DMS153 treated with DMSO at 0.1 percent for 48 hours (cell line): ENCODE measurements around the gene SLAMF7.

ENCODE experiments used
- DNase-seq: peaks from one replicate; lab custom pipeline; 2025; ENCODE audit not compliant: unreplicated experiment; lab: John Stamatoyannopoulos, UW

SLAMF7 gene

DNA sequence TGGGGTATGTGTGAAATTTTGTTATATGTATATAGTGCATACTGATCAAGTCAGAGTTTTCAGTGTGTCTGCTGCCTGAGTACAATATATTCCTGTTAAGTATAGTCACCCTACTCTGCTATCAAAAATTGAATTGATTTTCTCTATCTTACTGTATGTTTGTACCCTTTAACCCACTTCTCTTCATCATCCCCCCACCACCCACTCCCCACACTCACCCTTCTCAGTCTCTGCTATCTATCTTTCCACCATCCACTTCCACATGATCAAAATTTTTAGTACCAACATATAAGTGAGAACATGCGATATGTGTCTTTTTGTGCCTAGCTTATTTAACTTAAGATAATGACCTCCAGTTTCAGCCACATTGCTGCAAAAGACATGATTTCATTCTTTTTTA lies 61.1 kb downstream of the SLAMF7 start:
- DNase-seq, result no peak

DNA sequence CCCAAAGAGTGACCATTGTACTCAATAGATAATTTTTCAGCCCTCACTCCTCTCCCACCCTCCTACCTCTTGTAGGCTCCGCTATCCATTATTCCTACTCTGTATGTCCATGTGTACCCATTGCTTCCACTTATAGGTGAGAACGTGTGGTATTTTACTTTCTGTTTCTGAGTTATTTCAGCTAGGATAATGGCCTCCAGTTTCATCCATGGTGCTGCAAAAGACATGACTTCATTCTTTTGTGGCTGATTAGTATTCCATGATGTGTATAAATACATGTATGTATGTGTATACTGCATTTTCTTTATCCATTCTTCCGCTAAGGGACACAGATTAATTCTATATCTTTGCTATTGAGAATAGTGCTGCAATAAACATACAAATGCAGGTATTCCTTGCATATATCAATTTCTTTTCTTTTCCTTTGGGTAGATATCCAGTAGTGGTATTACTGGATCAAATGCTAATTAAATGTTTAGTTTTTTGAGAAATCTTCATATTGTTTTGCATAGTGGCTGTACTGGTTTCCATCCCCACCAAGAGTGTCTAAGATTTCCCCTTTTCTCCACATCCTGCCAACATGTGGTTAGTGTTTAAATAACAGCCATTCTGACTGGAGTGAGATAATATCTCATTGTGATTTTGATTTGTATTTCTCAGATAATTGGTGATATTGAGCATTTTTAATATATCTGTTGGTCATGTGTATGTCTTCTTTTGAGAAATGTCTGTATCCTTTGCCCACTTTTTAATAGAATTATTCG lies 61.8 kb downstream of the SLAMF7 start:
- no peak for DNase-seq

DNA sequence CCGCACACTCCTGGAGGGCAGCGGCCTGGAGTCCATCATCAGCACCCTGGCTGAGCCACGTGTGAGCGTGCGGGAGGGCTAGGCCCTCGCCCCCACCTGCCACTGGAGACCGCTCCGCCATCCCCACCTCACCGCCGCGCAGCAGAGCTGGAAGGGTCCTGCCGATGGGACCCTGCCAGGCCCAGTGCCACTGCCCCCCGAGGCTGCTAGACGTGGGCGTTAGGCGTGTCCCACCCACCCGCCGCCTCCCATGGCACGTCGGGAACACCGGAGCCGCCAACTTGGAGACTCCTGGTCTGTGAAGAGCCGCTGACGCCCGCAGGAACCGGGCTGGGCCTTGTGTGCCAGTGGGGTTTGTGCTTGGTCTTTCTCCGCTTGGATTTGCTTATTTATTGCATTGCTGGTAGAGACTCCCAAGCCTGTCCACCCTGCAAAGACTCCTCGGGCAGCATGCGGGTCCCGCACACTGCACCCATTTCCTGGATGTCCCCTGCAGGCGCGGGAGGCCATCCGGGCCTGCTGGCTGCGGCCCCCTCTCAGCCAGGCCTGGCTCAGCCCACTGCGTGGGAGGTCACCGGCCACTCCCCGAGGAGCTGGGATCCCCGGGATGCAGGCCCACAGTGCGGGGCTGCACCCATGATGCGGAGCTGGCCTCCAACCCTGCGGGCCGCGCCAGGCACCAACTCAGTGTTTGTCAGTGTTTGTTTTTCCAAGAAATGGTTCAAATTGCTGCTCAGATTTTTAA lies 63.0 kb downstream of the SLAMF7 start:
- no peak for DNase-seq
